Neural cell (in vitro differentiated cells): ENCODE measurements around the gene OAT. TPM values are rescaled to one million over a fixed set of nuclear protein-coding genes. Genes with fewer than 3 reads are reported as not detected.

Experiments
- H2AFZ ChIP-seq: fragments of 200-600, 300-800 bp; sonication (generic), shearing (Covaris generic); 2 replicates; pipeline ENCODE4 v1.6.0; 2014; ENCODE audit warnings: low read depth, mild to moderate bottlenecking, antibody characterized with exemption, low read length, moderate library complexity
- H3F3A ChIP-seq: fragments of 200-600 bp; shearing (Covaris generic); 2 replicates; pipeline ENCODE4 v1.6.1; 2016; ENCODE audit warnings: mild to moderate bottlenecking, moderate library complexity, mixed read lengths, antibody characterized with exemption, low read length; ENCODE audit not compliant: insufficient read depth, poor library complexity, severe bottlenecking
- H3K27ac ChIP-seq: fragments of 200-600, 300-800 bp; sonication (generic), shearing (Covaris generic); 2 replicates; pipeline ENCODE4 v1.5.1; 2014; ENCODE audit warnings: mild to moderate bottlenecking, low read length, moderate library complexity
- H3K27me3 ChIP-seq: fragments of 300-800, 200-600 bp; sonication (generic), shearing (Covaris generic); 2 replicates; pipeline ENCODE4 v1.6.0; 2014; ENCODE audit warnings: mild to moderate bottlenecking, low read depth, low read length, moderate library complexity; ENCODE audit not compliant: insufficient read depth
- H3K36me3 ChIP-seq: fragments of 300-800, 200-600 bp; sonication (generic), shearing (Covaris generic); 2 replicates; pipeline ENCODE4 v1.5.1; 2014; ENCODE audit warnings: mild to moderate bottlenecking, antibody characterized with exemption, low read length, moderate library complexity; ENCODE audit not compliant: insufficient read depth
- H3K4me2 ChIP-seq: fragments of 300-800, 200-600 bp; sonication (generic), shearing (Covaris generic); 2 replicates; pipeline ENCODE4 v1.6.0; 2014; ENCODE audit warnings: mild to moderate bottlenecking, low read length
- H3K4me3 ChIP-seq: fragments of 300-800, 200-600 bp; sonication (generic), shearing (Covaris generic); 2 replicates; pipeline ENCODE4 v1.5.1; 2014; ENCODE audit warnings: mild to moderate bottlenecking, low read length, moderate library complexity
- H3K79me2 ChIP-seq: fragments of 200-600 bp; shearing (Covaris generic); replicated peaks from 2 replicates; pipeline ENCODE4 v1.6.0; 2014; ENCODE audit warnings: mild to moderate bottlenecking, low read length, moderate library complexity; ENCODE audit not compliant: insufficient read depth
- H3K9ac ChIP-seq: fragments of 300-800, 200-600 bp; sonication (generic), shearing (Covaris generic); 2 replicates; pipeline ENCODE4 v1.6.1; 2016; ENCODE audit warnings: mild to moderate bottlenecking, low read length, mixed read lengths
- H3K9me2 ChIP-seq: fragments of 200-600 bp; shearing (Covaris generic); 2 replicates; pipeline ENCODE4 v1.6.1; 2016; ENCODE audit warnings: mild to moderate bottlenecking, low read length, mixed read lengths; ENCODE audit not compliant: insufficient read depth
- H3K9me3 ChIP-seq: fragments of 200-600, 300-800 bp; sonication (generic), shearing (Covaris generic); 2 replicates; pipeline ENCODE4 v1.6.1; 2016; ENCODE audit warnings: mild to moderate bottlenecking, mixed run types, low read length, moderate library complexity, mixed read lengths
- H4K20me1 ChIP-seq: fragments of 200-600 bp; shearing (Covaris generic); 2 replicates; pipeline ENCODE4 v1.6.1; 2016; ENCODE audit warnings: mild to moderate bottlenecking, mixed run types; ENCODE audit not compliant: insufficient read depth
- EP300 ChIP-seq: fragments of 450-650 bp; conservative IDR thresholded peaks from 2 replicates; pipeline ENCODE4 v1.6.1; 2014; ENCODE audit warnings: antibody characterized with exemption, mild to moderate bottlenecking, moderate library complexity; ENCODE audit not compliant: poor library complexity, severe bottlenecking
- EZH2 ChIP-seq: fragments of 200-600, 300-800 bp; shearing (Covaris generic), sonication (generic); IDR thresholded peaks from 2 replicates; pipeline ENCODE4 v1.6.1; 2014; ENCODE audit warnings: antibody characterized with exemption, low read length, borderline replicate concordance, mild to moderate bottlenecking; ENCODE audit not compliant: insufficient read depth, poor library complexity, severe bottlenecking
- MXI1 ChIP-seq: fragments of 450-650 bp; conservative IDR thresholded peaks from 2 replicates; pipeline ENCODE4 v1.6.1; 2014; ENCODE audit warnings: antibody characterized with exemption, mild to moderate bottlenecking; ENCODE audit not compliant: poor library complexity, severe bottlenecking
- POLR2AphosphoS5 ChIP-seq: IDR thresholded peaks from 2 replicates; pipeline ENCODE4 v1.6.1; 2012
- RAD21 ChIP-seq: fragments of 450-650 bp; conservative IDR thresholded peaks from 2 replicates; pipeline ENCODE4 v1.6.1; 2014; ENCODE audit warnings: antibody characterized with exemption, mild to moderate bottlenecking, moderate library complexity
- SMC3 ChIP-seq: fragments of 450-650 bp; conservative IDR thresholded peaks from 2 replicates; pipeline ENCODE4 v1.6.1; 2014; ENCODE audit warnings: antibody characterized with exemption, mild to moderate bottlenecking, moderate library complexity; ENCODE audit not compliant: poor library complexity
- TAF1 ChIP-seq: IDR thresholded peaks from 2 replicates; pipeline ENCODE4 v1.6.1; 2012; ENCODE audit warnings: low read depth
- polyA plus RNA-seq: library from polyadenylated mRNA; depleted of rRNA; stranded (reverse); fragments of >200 nt; gene quantifications from 2 replicates; pipeline ENCODE4 v1.2.3, GENCODE V29; 2014
- TF ChIP-seq, protein P1 (sequence below): IDR thresholded peaks from 2 replicates; pipeline ENCODE4 v1.6.1; 2012; ENCODE audit warnings: borderline replicate concordance
- TF ChIP-seq, protein P2 (sequence below): fragments of 450-650 bp; IDR thresholded peaks from 2 replicates; pipeline ENCODE4 v1.5.1; 2014; ENCODE audit warnings: antibody characterized with exemption, mild to moderate bottlenecking, moderate library complexity; ENCODE audit not compliant: poor library complexity, severe bottlenecking

OAT gene
- polyA plus RNA-seq, 1 donor from 2014 or later = 132 TPM

DNA sequence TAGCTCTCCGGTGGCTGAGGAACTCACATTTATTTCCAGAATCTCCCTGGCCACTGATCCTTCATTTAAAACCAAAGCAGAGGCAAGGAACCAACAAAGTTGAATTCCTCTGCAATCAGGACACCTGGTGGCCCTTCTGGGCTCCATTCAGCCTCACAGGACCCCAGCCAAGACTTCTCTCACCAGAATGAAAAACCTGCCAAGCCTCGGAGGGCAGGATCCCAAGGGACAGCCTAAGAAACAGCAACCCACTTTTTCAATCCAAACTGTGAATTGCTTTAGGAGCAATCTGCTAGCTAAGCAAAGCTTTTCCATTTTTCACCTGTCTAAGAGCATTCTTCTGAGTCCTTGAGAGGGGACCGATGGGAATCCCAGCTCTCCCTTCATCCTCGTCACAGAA is 34.6 kb downstream of the OAT start:
- H3K27me3 ChIP-seq = no peaks in the 10 kb centered on the region
- no peak overlapping the region for H3K27ac ChIP-seq
- no peak overlapping the region for H3K9ac ChIP-seq
- no peaks in the 10 kb centered on the region for H3K9me3 ChIP-seq
- no peak overlapping the region for H2AFZ ChIP-seq
- H3K79me2 ChIP-seq = no peaks in the 10 kb centered on the region
- no peaks in the 10 kb centered on the region for H3K36me3 ChIP-seq
- TF ChIP-seq EP300 = no peak
- TF ChIP-seq TAF1 = no peak
- no peak for TF ChIP-seq MXI1
- TF ChIP-seq, protein P1, sequence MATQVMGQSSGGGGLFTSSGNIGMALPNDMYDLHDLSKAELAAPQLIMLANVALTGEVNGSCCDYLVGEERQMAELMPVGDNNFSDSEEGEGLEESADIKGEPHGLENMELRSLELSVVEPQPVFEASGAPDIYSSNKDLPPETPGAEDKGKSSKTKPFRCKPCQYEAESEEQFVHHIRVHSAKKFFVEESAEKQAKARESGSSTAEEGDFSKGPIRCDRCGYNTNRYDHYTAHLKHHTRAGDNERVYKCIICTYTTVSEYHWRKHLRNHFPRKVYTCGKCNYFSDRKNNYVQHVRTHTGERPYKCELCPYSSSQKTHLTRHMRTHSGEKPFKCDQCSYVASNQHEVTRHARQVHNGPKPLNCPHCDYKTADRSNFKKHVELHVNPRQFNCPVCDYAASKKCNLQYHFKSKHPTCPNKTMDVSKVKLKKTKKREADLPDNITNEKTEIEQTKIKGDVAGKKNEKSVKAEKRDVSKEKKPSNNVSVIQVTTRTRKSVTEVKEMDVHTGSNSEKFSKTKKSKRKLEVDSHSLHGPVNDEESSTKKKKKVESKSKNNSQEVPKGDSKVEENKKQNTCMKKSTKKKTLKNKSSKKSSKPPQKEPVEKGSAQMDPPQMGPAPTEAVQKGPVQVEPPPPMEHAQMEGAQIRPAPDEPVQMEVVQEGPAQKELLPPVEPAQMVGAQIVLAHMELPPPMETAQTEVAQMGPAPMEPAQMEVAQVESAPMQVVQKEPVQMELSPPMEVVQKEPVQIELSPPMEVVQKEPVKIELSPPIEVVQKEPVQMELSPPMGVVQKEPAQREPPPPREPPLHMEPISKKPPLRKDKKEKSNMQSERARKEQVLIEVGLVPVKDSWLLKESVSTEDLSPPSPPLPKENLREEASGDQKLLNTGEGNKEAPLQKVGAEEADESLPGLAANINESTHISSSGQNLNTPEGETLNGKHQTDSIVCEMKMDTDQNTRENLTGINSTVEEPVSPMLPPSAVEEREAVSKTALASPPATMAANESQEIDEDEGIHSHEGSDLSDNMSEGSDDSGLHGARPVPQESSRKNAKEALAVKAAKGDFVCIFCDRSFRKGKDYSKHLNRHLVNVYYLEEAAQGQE = no peak
- TF ChIP-seq EZH2 = no peak
- TF ChIP-seq RAD21 = no peak
- TF ChIP-seq POLR2AphosphoS5 = no peak
- TF ChIP-seq SMC3 = no peak
- TF ChIP-seq, protein P2, sequence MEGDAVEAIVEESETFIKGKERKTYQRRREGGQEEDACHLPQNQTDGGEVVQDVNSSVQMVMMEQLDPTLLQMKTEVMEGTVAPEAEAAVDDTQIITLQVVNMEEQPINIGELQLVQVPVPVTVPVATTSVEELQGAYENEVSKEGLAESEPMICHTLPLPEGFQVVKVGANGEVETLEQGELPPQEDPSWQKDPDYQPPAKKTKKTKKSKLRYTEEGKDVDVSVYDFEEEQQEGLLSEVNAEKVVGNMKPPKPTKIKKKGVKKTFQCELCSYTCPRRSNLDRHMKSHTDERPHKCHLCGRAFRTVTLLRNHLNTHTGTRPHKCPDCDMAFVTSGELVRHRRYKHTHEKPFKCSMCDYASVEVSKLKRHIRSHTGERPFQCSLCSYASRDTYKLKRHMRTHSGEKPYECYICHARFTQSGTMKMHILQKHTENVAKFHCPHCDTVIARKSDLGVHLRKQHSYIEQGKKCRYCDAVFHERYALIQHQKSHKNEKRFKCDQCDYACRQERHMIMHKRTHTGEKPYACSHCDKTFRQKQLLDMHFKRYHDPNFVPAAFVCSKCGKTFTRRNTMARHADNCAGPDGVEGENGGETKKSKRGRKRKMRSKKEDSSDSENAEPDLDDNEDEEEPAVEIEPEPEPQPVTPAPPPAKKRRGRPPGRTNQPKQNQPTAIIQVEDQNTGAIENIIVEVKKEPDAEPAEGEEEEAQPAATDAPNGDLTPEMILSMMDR = no peak
- H3F3A ChIP-seq = no peaks in the 10 kb centered on the region
- H3K4me2 ChIP-seq = no peak overlapping the region
- no peaks in the 10 kb centered on the region for H4K20me1 ChIP-seq
- no peak overlapping the region for H3K4me3 ChIP-seq
- no peaks in the 10 kb centered on the region for H3K9me2 ChIP-seq

DNA sequence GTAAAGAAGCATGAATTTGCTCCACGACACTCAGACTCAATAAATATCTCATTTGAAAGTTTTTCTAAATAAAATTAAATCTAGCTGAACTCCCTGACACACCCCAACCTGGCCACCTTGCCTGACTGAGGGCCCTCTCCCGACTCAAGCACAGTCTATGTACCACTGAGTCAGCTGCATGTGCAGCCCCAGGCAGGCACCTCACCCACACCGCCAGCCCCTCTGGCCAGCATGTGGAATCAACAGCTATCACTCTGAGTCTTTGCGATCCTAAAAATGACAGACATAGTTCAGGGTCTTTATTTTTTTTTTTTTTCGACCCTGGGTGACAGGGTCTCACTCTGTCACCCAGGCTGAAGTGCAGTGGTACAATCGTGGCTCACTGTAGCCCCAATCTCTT is 35.2 kb downstream of the OAT start:
- no peak overlapping the region for H3K4me3 ChIP-seq
- H3K4me2 ChIP-seq = no peak overlapping the region
- H3K9ac ChIP-seq = no peak overlapping the region
- H4K20me1 ChIP-seq = no peaks in the 10 kb centered on the region
- H3K9me3 ChIP-seq = no peaks in the 10 kb centered on the region
- no peak overlapping the region for H3K27ac ChIP-seq
- no peaks in the 10 kb centered on the region for H3K9me2 ChIP-seq
- no peaks in the 10 kb centered on the region for H3K27me3 ChIP-seq
- no peaks in the 10 kb centered on the region for H3F3A ChIP-seq
- TF ChIP-seq EP300 (no peak), MXI1 (no peak), POLR2AphosphoS5 (no peak), RAD21 (no peak), TAF1 (no peak), SMC3 (no peak), EZH2 (no peak)
- TF ChIP-seq, protein P2 = no peak
- TF ChIP-seq, protein P1 = no peak
- H3K79me2 ChIP-seq = no peaks in the 10 kb centered on the region
- no peak overlapping the region for H2AFZ ChIP-seq
- no peaks in the 10 kb centered on the region for H3K36me3 ChIP-seq
